Stimulated activated CD8-positive, alpha-beta memory T cell treated with anti-CD3 and anti-CD28 coated beads, Interleukin-4, amount 100 ng/mL, for 48 hours (primary cell): Measurements from ENCODE around the gene FAM9C.
"Not testable (repeated sequence)": the region's sequence is repeated elsewhere in the genome, so short reads cannot be mapped to it uniquely, and the experiment has no call there.

ENCODE experiments used
- DNase-seq: peaks from one replicate; pipeline ENCODE4 v3.0.0-alpha.2; 2020

The FAM9C gene

DNA sequence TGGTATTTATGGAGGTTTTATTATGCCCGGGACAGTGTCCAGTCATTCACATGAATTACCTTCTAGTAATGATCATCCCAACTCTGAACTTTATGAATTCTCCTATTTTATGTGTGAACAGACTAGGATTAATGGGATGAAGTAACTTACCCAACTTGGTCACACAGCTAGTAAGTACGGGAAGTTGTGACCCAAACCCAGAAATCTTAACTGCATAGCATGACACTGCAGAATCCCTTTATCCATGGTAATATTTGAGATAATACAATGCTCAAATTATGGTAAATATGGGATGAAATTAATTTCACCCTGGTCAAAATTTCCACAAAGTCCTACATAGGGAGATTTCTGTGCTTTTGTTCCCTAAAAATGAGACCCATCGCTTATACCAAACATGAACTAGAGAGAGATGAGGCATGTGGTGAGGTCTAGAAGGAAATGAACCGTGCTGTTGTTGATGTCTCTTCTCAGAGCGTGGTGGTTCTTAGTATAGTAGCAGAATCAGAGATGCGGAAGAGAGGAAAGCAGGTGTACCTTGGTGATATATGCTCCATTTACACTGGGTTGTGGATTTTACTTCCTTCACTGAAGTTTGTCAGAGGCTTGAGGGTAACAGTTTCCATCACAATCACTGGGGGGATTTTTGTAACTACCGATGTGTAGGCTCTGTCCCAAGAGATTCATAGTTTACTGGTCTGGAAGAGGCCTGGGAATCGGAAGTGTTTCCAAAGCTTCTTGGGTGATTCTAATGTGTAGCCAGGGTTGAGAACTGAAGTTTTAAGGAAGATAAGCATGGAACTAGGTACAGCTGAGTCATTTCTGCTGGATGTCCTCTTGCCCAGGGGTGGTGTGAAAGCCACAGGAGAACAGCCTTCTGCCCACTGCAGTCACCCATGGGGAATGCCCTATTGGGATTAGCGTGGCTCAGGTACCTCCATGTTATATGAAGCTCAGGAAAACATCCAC, 30.2 kb upstream of the FAM9C start:
- no peak for DNase-seq

DNA sequence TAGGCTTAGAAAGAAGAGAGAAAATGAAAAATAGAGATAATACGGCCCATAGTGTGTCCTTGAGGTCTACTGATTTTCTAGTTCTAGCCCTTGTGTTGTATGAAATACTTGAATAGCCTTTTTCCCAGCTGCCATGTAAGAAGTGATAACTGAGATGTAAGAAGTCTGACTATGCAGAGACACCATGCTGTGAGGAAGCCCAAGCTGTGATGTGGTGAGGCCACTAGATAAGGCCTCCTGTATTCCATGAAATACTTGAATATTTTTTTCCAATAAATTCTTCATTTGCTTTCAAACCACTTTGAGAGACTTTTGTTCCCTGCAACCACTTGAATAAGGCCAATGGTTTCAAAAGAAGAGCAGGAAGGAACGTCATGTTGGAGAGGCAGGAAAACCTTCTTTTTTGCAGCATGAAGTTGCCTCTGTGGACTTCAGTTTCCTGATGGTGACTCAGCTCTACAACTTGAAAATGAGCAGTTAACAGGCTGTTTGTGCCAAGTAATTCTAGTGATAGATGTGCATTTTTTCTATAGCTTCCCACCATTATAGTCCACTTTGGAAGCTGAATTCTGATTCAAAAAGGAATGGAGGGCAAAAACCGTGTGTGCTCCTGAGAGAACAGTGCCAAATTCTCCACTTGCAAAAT, 25.5 kb upstream of the FAM9C start:
- no peak for DNase-seq

GRCh38 chrX:13068651-13069050, 24.2 kb upstream of the FAM9C start:
- DNase-seq: no peak

DNA sequence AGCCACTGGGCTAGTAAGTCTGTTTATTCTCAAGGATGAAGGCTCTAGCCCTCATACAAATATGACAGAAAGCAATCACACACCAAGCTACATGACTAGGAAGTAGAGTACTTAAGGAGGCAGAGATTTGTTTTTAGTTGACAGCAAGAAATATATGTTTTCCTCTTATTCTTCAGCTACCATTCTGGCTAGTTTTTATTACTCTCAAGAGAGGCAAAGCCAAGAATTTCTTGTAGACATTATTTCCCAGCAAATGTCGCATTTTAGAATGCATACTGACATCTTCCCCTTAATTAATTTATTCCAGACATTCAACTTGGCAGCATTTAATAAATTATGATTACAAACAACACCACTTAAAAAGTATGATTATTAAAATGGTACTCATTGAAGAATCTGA, 23.4 kb upstream of the FAM9C start:
- DNase-seq: no peak

GRCh38 chrX:13066391-13066790, 22.0 kb upstream of the FAM9C start:
- no peak for DNase-seq

DNA sequence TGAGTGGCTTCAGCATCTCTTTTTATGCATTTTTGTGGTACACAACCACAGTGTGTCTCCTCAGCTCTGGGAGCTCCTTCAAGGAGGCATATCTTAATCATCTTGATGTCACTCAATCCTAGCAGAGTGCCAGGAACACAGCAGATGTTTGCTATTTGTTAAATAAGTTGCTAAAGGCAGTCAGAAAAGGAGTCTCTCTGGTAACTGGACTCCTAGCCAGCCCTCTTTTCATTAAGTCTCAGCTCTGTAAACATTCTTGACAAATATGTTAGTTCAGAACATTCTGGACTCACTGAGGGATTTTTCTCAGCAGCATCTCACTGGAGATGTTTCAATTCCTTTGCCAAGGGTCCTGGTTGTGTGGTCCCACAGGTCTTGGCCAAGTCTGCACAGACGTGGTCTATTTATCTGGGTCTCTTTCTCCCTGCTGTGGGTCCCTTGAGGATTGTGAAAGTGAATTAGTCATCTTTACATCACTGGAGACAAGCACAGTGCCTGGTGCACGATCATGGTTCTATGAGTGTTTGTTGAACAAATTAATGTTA, 20.3 kb upstream of the FAM9C start:
- DNase-seq: no peak

DNA sequence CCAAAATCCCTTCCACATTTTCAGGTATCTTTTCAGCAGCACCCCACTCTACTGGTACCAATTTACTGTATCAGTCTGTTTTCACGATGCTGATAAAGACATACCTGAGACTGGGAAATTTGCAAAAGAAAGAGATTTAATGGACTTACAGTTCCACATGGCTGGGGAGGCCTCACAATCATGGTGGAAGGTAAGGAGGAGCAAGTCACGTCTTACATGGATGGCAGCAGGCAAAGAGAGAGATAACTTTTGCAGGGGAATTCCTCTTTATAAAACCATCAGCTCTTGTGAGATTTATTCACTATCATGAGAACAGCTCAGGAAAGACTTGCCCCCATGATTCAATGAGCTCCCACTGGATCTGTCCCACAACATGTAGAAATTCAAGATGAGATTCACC, 18.7 kb upstream of the FAM9C start:
- DNase-seq: not testable (repeated sequence)

DNA sequence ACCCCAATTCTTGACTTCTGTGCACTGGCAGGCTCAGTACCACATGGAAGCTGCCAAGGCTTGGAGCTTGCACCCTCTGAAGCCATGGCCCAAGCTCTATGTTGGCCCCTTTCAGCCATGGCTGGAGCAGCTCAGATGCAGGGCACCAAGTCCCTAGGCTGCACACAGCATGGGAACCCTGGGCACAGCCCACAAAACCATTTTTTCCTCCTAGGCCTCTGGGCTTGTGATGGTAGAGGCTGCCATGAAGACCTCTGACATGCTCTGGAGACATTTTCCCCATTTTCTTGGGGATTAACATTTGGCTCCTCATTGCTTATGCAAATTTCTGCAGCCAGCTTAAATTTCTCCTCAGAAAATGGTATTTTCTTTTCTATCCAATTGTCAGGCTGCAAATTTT, 17.9 kb upstream of the FAM9C start:
- not testable (repeated sequence) for DNase-seq

GRCh38 chrX:13061215-13061708, 16.8 kb upstream of the FAM9C start:
- DNase-seq: not testable (repeated sequence)

DNA sequence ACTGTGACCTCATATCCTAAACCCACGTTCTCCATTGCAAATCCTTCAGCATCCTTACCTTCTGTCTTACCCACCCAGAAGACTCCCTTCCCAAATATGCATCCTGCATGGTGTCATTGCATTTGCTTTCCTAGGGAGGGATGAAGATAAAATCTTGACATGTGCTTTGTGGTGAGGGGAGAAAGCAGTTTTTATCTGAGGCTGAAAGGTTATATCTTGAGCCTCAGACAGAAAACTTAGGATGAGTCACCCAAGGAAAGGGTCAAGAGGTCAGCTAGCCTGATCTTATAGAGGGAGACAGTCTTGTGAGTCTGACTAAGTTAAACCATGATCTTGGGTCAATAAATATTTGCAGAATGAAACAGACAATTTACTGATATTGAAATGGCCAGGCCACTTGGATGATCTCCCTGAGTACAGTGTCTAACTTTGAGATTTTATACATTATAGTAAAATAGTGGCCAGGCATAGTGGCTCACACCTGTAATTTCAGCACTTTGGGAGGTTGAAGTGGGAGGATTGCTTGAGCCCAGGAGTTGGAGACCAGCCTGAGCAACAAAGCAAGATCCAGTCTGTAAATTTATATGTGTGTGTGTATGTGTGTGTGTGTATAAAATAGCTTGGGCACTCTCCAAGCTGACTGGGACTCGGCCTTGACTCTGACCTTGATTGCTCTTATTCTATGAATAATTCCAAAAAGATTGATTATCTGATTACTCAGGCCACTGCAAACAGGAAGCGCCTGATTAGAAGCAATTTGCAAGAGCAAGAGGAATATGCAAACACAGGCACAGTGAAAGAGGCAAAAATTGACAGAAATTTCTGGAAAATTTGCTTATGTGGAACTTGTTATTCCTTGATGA, 15.4 kb upstream of the FAM9C start:
- DNase-seq: no peak

GRCh38 chrX:13055486-13055885, 11.1 kb upstream of the FAM9C start:
- DNase-seq: no peak

DNA sequence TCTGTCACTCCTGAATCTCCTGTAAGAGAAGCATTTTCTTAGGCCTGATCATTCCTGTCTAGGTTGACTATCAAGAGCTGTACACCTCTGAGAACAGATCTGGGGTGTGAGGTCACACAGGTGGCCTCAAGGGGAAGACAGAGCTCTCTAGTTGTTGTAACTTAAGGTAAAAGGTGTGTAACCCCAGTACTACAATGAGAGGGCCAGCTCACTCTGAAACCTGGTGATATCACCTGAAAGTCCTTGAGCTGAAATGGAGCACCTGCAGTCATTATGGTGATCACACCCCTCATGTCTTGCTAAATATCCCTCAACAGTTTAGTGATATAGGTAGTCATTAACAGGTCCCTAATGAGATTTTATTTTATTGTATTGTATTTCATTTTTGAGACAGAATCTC, 8.8 kb upstream of the FAM9C start:
- DNase-seq: no peak

DNA sequence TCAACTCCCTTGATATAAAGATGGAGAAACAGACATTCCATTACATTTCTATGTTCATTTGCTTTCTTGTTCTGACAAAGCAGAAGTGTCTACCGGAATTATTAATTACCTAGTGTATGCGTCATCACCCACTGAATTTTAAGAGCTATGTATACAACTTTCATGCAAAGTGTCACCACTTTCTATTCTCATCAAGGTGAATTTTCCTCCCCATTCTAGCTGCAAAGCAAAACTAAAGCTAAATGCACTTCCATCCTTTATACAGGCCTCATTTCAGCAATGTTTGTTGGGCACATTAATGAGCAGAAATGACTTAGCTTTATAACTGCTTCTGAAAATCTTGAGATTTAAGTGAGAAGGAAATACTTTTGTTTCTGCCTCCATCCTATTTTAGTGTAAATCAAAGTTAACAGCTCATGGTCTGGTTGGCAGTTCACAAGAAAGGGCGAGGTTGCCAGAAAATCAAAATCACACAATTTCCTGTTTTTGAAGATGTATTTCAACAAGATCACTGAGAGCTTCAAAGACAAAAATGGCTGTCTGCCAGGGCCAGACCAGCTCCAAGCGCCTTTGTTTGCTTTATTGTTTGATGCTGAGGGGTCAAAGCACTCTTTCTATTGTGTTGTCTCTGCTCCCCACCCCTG, 7.2 kb upstream of the FAM9C start:
- DNase-seq: no peak

- DNase-seq: no peak
These were observed 6.7 kb upstream of the FAM9C start for GRCh38 chrX:13051167-13051528.

DNA sequence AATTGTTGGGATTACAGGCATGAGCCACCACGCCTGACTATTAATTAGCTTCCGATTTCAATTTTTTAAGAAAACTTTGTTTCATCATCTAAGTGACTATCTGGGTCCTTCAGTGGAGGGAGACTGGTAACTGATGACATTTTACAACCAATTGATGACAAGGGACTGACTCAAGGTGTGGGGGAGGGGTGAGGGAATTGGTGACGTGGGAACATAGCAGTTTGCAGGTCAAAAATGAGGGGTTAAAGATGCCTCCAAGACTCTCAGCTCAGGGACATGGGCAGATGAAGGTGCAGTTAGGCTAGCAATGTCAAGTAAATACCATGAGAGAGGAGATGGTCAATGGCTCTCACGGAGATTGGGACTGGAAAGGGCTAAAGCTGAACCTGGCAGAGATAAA, 5.7 kb upstream of the FAM9C start:
- DNase-seq: peak; percentile 42

DNA sequence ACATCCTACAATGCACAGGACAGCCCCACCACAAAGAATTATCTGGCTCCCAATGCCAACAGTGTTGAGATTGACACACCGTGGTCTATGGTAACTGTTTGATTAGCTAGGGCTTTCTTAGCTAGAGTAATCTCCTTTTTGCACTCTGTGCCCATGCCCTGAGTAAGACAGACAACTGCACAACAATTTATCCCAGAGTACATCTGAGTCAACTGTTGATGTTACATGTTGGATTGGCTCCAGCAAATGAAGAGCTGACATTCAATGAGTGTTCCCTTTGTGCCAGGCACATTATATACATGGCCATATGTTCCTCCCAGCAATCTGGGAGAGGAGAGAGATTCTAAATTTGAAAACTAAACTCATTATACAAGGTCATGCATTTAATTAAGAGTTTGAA, 3.9 kb upstream of the FAM9C start:
- no peak for DNase-seq

- no peak for DNase-seq
These were observed 3.3 kb upstream of the FAM9C start for GRCh38 chrX:13047759-13048158.

DNA sequence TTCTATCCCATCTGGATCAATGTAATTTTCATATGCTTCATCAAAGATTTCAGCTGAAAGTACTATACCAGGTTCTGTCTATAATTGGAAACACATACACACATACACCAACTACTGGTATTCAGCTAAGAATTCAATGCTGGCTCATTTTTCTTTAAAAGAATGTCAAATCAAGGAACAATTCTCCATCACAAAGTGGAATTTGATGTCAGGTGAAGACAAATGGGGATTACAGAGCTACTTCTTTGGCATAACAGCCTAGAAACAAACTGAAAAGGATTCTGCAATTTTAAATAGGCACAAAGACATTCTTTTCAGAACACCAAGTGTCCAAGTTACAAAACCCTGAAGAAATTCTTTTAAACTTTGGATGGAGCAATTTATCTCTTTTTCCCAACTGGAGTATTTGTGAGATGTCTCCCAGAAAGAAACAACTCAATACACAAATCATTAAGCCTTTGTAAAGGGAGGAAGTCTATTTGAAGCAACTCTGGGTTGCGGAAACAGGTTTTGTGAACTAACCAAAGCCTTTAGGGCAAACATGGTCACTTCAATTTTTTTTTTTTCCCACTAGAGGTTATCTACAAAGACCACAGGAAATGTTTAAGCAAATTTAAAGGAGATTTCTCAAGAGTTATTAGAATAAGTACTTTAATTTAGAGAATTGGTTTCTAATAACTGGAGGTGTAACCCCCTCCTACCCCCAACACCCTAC, 1.9 kb upstream of the FAM9C start:
- no peak for DNase-seq

DNA sequence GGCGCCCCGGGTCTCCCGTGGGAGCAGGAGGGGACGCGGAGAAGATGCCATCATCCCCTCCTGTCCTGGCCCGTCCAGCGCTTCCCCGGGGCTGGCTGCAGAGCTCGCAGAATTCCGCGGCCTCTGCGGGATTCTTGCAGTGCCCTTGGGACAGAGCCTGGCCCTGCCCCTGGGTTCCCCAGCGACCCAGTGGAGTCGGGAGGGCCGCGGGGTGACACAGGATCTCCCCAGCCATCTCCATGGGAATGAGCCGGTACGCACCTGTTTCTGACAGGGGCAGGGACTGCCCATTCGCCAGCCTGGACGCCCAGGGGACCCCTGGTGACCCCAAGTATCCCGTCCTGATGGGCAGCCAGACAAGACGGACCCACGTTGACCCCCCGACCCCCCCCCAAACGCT, 482 bp downstream of the FAM9C start:
- DNase-seq: no peak

DNA sequence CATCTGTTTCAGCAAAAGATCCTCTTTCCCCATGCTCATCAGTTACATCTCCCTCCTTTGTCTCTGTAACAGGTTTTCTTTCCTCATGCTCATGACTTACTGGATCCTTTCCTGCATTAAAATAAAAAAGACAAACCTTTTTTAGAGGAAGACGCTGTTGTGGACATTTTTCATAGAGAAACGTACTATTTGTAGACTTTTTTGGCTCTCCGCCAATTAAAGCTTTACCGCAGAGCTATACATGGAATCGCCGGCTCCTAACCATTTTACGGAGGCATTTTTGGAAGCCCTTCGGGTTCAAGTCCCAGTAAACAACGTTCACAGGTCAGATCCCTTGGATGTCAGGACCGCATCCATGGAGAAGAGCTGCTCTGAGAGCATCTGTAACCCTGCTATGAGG, 1.3 kb downstream of the FAM9C start:
- DNase-seq: no peak

GRCh38 chrX:13036896-13037295, 7.5 kb downstream of the FAM9C start:
- DNase-seq: no peak

DNA sequence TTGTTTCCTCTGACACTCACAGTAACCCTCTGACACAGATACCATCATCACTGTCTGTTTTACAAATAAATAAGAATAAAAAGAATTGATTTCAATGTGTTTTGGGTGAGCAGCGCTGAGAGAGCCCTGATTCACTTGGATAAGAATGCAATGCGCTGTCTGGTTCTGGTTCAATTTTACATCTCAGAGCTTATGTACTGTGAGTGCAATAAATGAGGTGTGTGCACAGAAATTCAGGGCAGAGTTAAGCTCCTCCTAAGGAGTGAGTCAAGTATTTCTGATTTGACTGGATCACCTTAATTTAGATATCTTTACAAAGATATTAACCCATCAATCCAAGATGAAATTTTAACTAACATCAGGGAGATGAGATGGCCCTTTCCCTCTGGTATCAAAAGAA, 11.2 kb downstream of the FAM9C start:
- no peak for DNase-seq
